NCI-H2227 treated with DMSO at 0.1 percent for 48 hours (cell line): ENCODE results near the gene VPS8.

ENCODE experiments used
- DNase-seq: peaks from one replicate; lab custom pipeline; 2025; lab: John Stamatoyannopoulos, UW

Gene VPS8

GRCh38 chr3:185058796-185059195 is 246.8 kb downstream of the VPS8 start:
- DNase-seq, result no peak

GRCh38 chr3:185059766-185060165 is 247.8 kb downstream of the VPS8 start:
- no peak for DNase-seq

GRCh38 chr3:185060655-185061054 is 248.7 kb downstream of the VPS8 start:
- DNase-seq, result no peak

- DNase-seq, result no peak
Measured at GRCh38 chr3:185062191-185062590, 250.2 kb downstream of the VPS8 start.

- DNase-seq, result no peak
Measured at GRCh38 chr3:185063431-185063830, 251.5 kb downstream of the VPS8 start.

- DNase-seq, result no peak
Measured at GRCh38 chr3:185065059-185065458, 253.1 kb downstream of the VPS8 start.

GRCh38 chr3:185066251-185066650 is 254.3 kb downstream of the VPS8 start:
- DNase-seq, result no peak

GRCh38 chr3:185067173-185067572 is 255.2 kb downstream of the VPS8 start:
- DNase-seq, result no peak

GRCh38 chr3:185069037-185070030 is 257.4 kb downstream of the VPS8 start:
- peak; percentile 53 for DNase-seq

GRCh38 chr3:185070491-185071286 is 258.7 kb downstream of the VPS8 start:
- DNase-seq, result no peak

- DNase-seq, result no peak
Measured at GRCh38 chr3:185071287-185071800, 259.4 kb downstream of the VPS8 start.

GRCh38 chr3:185075547-185075946 is 263.6 kb downstream of the VPS8 start:
- DNase-seq, result no peak

- DNase-seq, result no peak
Measured at GRCh38 chr3:185076219-185076618, 264.3 kb downstream of the VPS8 start.

GRCh38 chr3:185079625-185080024 is 267.7 kb downstream of the VPS8 start:
- DNase-seq, result no peak

GRCh38 chr3:185081521-185081920 is 269.6 kb downstream of the VPS8 start:
- no peak for DNase-seq

- DNase-seq, result no peak
Measured at GRCh38 chr3:185082149-185082548, 270.2 kb downstream of the VPS8 start.

GRCh38 chr3:185082829-185083228 is 270.9 kb downstream of the VPS8 start:
- no peak for DNase-seq

GRCh38 chr3:185084402-185084801 is 272.4 kb downstream of the VPS8 start:
- DNase-seq, result no peak

GRCh38 chr3:185084901-185085300 is 272.9 kb downstream of the VPS8 start:
- no peak for DNase-seq

- no peak for DNase-seq
Measured at GRCh38 chr3:185087419-185087818, 275.5 kb downstream of the VPS8 start.

GRCh38 chr3:185089343-185089742 is 277.4 kb downstream of the VPS8 start:
- no peak for DNase-seq

GRCh38 chr3:185089751-185090150 is 277.8 kb downstream of the VPS8 start:
- DNase-seq, result peak; percentile 54

- no peak for DNase-seq
Measured at GRCh38 chr3:185090811-185091210, 278.8 kb downstream of the VPS8 start.
